ENCODE data around the gene HMX2.

DNA sequence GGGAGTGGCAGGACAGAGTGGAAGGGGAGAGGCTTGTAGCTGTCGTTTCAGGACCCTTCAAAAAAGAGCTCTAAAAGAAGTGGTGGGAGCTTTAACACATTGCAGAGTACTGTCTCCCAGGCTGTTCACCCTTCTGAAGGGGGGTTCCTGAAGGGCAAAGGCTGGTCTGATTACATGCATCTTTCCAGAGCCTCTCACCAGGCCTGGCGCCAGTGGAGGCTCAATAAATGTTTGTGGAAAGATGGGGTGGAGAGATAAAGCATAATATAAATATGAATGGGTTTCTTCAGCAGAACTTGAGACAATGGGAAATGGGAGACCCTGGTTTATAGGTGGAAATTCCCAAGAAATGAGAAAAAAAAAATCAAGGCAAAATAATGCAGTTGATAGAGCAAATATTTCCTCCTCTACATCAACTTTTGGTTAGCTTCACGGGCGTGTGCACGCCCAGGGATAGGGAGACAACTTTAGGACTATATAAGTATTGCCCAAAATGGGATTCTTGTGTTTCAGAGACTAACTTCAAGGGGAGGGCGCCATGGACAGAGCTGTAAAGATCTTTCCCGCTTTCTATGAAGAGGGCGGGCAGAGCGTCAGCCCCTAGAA, 5.7 kb downstream of the HMX2 start:
- TF ChIP-seq CTCF (IDR thresholded peaks at IDR 0.05; ENCODE audit: low read depth, low read length), result no peak
- no peak for TF ChIP-seq POLR2A (IDR thresholded peaks at IDR 0.05; ENCODE audit: extremely low read depth, insufficient read length)
- TF ChIP-seq MYC (IDR thresholded peaks at IDR 0.05; ENCODE audit: low read depth, low read length), result no peak
- TF ChIP-seq, protein P1, sequence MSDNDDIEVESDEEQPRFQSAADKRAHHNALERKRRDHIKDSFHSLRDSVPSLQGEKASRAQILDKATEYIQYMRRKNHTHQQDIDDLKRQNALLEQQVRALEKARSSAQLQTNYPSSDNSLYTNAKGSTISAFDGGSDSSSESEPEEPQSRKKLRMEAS (IDR thresholded peaks at IDR 0.05; ENCODE audit: low read depth, low read length), result no peak
